Measurements from ENCODE around the gene SOHLH1.

Gene SOHLH1

GRCh38 chr9:135736979-135737839 lies 37.9 kb upstream of the SOHLH1 start:
- no peak overlapping the region for H3K9ac ChIP-seq (ENCODE audit: low read length)
- H3K4me2 ChIP-seq (ENCODE audit: low read length), result no peak overlapping the region
- no peaks in the 10 kb centered on the region for H4K20me1 ChIP-seq (ENCODE audit: insufficient read depth, low read length)
- no peaks in the 10 kb centered on the region for H3K4me1 ChIP-seq (ENCODE audit: low read length)
- H3K9me3 ChIP-seq (ENCODE audit: insufficient read depth, low read length), result no peaks in the 10 kb centered on the region
- H3K27ac ChIP-seq (ENCODE audit: low read length), result no peak overlapping the region
- peaks cover 3% of the 10 kb centered on the region; the same call in 1 of the 2 replicates for H3K27me3 ChIP-seq (ENCODE audit: low read depth, low read length)
- H3K36me3 ChIP-seq (replicated peaks; ENCODE audit: low read depth, low read length), result no peaks in the 10 kb centered on the region
- no peak overlapping the region for H2AFZ ChIP-seq (ENCODE audit: low read depth, low read length)
- no peaks in the 10 kb centered on the region for H3K79me2 ChIP-seq (ENCODE audit: low read length)
- no peak overlapping the region for H3K4me3 ChIP-seq (ENCODE audit: low read length)
- TF ChIP-seq CTCF (IDR thresholded peaks at IDR 0.05; ENCODE audit: low read depth, low read length) (no peak), EZH2phosphoT487 (IDR thresholded peaks at IDR 0.05; ENCODE audit: low read depth) (no peak)

- Histone ChIP-seq H3K4me2 (ENCODE audit: low read length) (no peak overlapping the region), H3K4me3 (ENCODE audit: low read length) (no peak overlapping the region)
These were observed 37.1 kb upstream of the SOHLH1 start for GRCh38 chr9:135736272-135736978.

GRCh38 chr9:135734616-135735144 lies 35.4 kb upstream of the SOHLH1 start:
- H3K27me3 ChIP-seq (ENCODE audit: low read depth, low read length), result no peaks in the 10 kb centered on the region
- no peaks in the 10 kb centered on the region for H4K20me1 ChIP-seq (ENCODE audit: insufficient read depth, low read length)
- H3K79me2 ChIP-seq (ENCODE audit: low read length), result no peaks in the 10 kb centered on the region
- no peaks in the 10 kb centered on the region for H3K36me3 ChIP-seq (replicated peaks; ENCODE audit: low read depth, low read length)
- H3K4me1 ChIP-seq (ENCODE audit: low read length), result no peaks in the 10 kb centered on the region
- TF ChIP-seq EZH2phosphoT487 (IDR thresholded peaks at IDR 0.05; ENCODE audit: low read depth) (no peak), CTCF (IDR thresholded peaks at IDR 0.05; ENCODE audit: low read depth, low read length) (no peak)
- H3K4me3 ChIP-seq (ENCODE audit: low read length), result no peak overlapping the region
- no peak overlapping the region for H3K9ac ChIP-seq (ENCODE audit: low read length)
- no peaks in the 10 kb centered on the region for H3K9me3 ChIP-seq (ENCODE audit: insufficient read depth, low read length)
- H2AFZ ChIP-seq (ENCODE audit: low read depth, low read length), result no peak overlapping the region
- H3K4me2 ChIP-seq (ENCODE audit: low read length), result no peak overlapping the region
- H3K27ac ChIP-seq (ENCODE audit: low read length), result no peak overlapping the region

More at GRCh38 chr9:135736272-135736978, 37.1 kb upstream of the SOHLH1 start:
- Histone ChIP-seq H3K79me2 (ENCODE audit: low read length) (no peaks in the 10 kb centered on the region), H3K27ac (ENCODE audit: low read length) (no peak overlapping the region), H4K20me1 (ENCODE audit: insufficient read depth, low read length) (no peaks in the 10 kb centered on the region), H2AFZ (ENCODE audit: low read depth, low read length) (no peak overlapping the region), H3K9me3 (ENCODE audit: insufficient read depth, low read length) (no peaks in the 10 kb centered on the region), H3K36me3 (replicated peaks; ENCODE audit: low read depth, low read length) (no peaks in the 10 kb centered on the region), H3K27me3 (ENCODE audit: low read depth, low read length) (peaks cover 3% of the 10 kb centered on the region; the same call in 1 of the 2 replicates), H3K4me1 (ENCODE audit: low read length) (no peaks in the 10 kb centered on the region), H3K9ac (ENCODE audit: low read length) (no peak overlapping the region)
- TF ChIP-seq CTCF (IDR thresholded peaks at IDR 0.05; ENCODE audit: low read depth, low read length) (no peak), EZH2phosphoT487 (IDR thresholded peaks at IDR 0.05; ENCODE audit: low read depth) (no peak)
